WTC11 (cell line): ENCODE results near the gene MTA1. TPM values are rescaled to one million over a fixed set of nuclear protein-coding genes. Genes with fewer than 3 reads are reported as not detected.

Source experiments
- ATAC-seq: fragments of 200-7000 bp; cut with Tn5 transposase; 2 replicates; pipeline ENCODE4 v1.10.0; 2021; ENCODE audit warnings: mild to moderate bottlenecking, moderate library complexity
- CTCF ChIA-PET: fragments of 300-600 bp; sonication (Branson Sonifier 250); formaldehyde crosslinking; loops from one replicate; lab custom pipeline; 2021; ENCODE audit warnings: antibody characterized with exemption; lab: Charles Lee
- POLR2A ChIA-PET: fragments of 350-600 bp; sonication (Branson Sonifier 250); formaldehyde crosslinking; loops from one replicate; lab custom pipeline; 2021; ENCODE audit warnings: antibody characterized with exemption; lab: Charles Lee
- DNase-seq: peaks from one replicate; pipeline ENCODE4 v3.0.0; 2021; ENCODE audit warnings: low spot score
- H3K27ac Mint-ChIP-seq: 2 replicates; pipeline ENCODE4 v1.8.0; 2021; ENCODE audit warnings: mixed read lengths
- H3K27me3 Mint-ChIP-seq: 2 replicates; pipeline ENCODE4 v1.8.0; 2021; ENCODE audit warnings: low read depth, mild to moderate bottlenecking, moderate library complexity, mixed read lengths
- H3K36me3 Mint-ChIP-seq: 2 replicates; pipeline ENCODE4 v1.8.0; 2021; ENCODE audit warnings: mixed read lengths
- H3K4me1 Mint-ChIP-seq: 2 replicates; pipeline ENCODE4 v1.8.0; 2022; ENCODE audit warnings: mixed read lengths
- H3K4me3 Mint-ChIP-seq: 2 replicates; pipeline ENCODE4 v1.8.0; 2021; ENCODE audit warnings: mild to moderate bottlenecking, moderate library complexity, mixed read lengths
- H3K9me3 Mint-ChIP-seq: 2 replicates; pipeline ENCODE4 v1.8.0; 2021; ENCODE audit warnings: mixed read lengths
- ARID4B ChIP-seq: sonication (generic); formaldehyde crosslinking; IDR thresholded peaks from 2 replicates; pipeline ENCODE4 v1.8.0; 2023; ENCODE audit warnings: missing genetic modification reagents, mild to moderate bottlenecking, borderline replicate concordance
- CREM ChIP-seq: sonication (generic); formaldehyde crosslinking; IDR thresholded peaks from 2 replicates; pipeline ENCODE4 v1.8.1; 2022; ENCODE audit warnings: mild to moderate bottlenecking, missing genetic modification reagents, moderate library complexity
- ERG ChIP-seq: fragments of 250-450 bp; sonication (Bioruptor Pico); IDR thresholded peaks from 2 replicates; pipeline ENCODE4 v1.8.0; 2021; ENCODE audit warnings: mild to moderate bottlenecking
- IRF2 ChIP-seq: sonication (generic); formaldehyde crosslinking; IDR thresholded peaks from 2 replicates; pipeline ENCODE4 v1.8.0; 2022; ENCODE audit warnings: low read depth, missing genetic modification reagents, borderline replicate concordance
- JAZF1 ChIP-seq: fragments of 250-450 bp; sonication (Bioruptor Pico); IDR thresholded peaks from 2 replicates; pipeline ENCODE4 v1.9.0; 2021; ENCODE audit warnings: moderate library complexity, mild to moderate bottlenecking, inconsistent platforms
- PRRX2 ChIP-seq: fragments of 250-450 bp; sonication (Bioruptor Pico); IDR thresholded peaks from 2 replicates; pipeline ENCODE4 v1.8.0; 2021; ENCODE audit warnings: mild to moderate bottlenecking
- SMAD3 ChIP-seq: sonication (generic); formaldehyde crosslinking; IDR thresholded peaks from 2 replicates; pipeline ENCODE4 v1.8.0; 2022; ENCODE audit warnings: missing genetic modification reagents, mild to moderate bottlenecking, borderline replicate concordance
- TCF7 ChIP-seq: sonication (generic); formaldehyde crosslinking; IDR thresholded peaks from 2 replicates; pipeline ENCODE4 v1.8.0; 2022; ENCODE audit warnings: mild to moderate bottlenecking, low read depth, missing genetic modification reagents, moderate library complexity
- ZBTB21 ChIP-seq: sonication (generic); formaldehyde crosslinking; IDR thresholded peaks from 2 replicates; pipeline ENCODE4 v1.8.1; 2023; ENCODE audit warnings: mild to moderate bottlenecking, missing genetic modification reagents, borderline replicate concordance
- ZNF232 ChIP-seq: sonication (generic); formaldehyde crosslinking; IDR thresholded peaks from 2 replicates; pipeline ENCODE4 v1.8.0; 2022; ENCODE audit warnings: mild to moderate bottlenecking, missing genetic modification reagents
- ZNF423 ChIP-seq: fragments of 250-450 bp; sonication (Bioruptor Pico); IDR thresholded peaks from 2 replicates; pipeline ENCODE4 v2.1.2; 2022; ENCODE audit warnings: mild to moderate bottlenecking, moderate library complexity
- ZNF671 ChIP-seq: fragments of 250-450 bp; sonication (Bioruptor Pico); IDR thresholded peaks from 2 replicates; pipeline ENCODE4 v1.8.0; 2021; ENCODE audit warnings: mild to moderate bottlenecking
- total RNA-seq: library from RNA; stranded (reverse); gene quantifications from 3 replicates; pipeline ENCODE4 v1.2.3, GENCODE V29; 2021
- TF ChIP-seq, protein P1 (sequence below): sonication (generic); formaldehyde crosslinking; IDR thresholded peaks from 2 replicates; pipeline ENCODE4 v1.8.1; 2023; ENCODE audit warnings: mild to moderate bottlenecking, moderate library complexity, missing genetic modification reagents
- TF ChIP-seq, protein P2 (sequence below): sonication (generic); formaldehyde crosslinking; IDR thresholded peaks from 2 replicates; pipeline ENCODE4 v1.8.1; 2023; ENCODE audit warnings: mild to moderate bottlenecking, missing genetic modification reagents
- TF ChIP-seq, protein P3 (sequence below): sonication (generic); formaldehyde crosslinking; IDR thresholded peaks from 2 replicates; pipeline ENCODE4 v1.8.1; 2022; ENCODE audit warnings: mild to moderate bottlenecking, missing genetic modification reagents, moderate library complexity, borderline replicate concordance

The MTA1 gene
- total RNA-seq, 1 experiment from 2014 or later = 279 TPM

GRCh38 chr14:105465209-105466031 is 45.8 kb downstream of the MTA1 start:
- H3K4me3 Mint-ChIP-seq = no peak overlapping the region
- no peaks in the 10 kb centered on the region for H3K9me3 Mint-ChIP-seq
- no peak overlapping the region for H3K27ac Mint-ChIP-seq
- DNase-seq (peak; percentile 43), ATAC-seq (peak; percentile 51)
- H3K36me3 Mint-ChIP-seq = peaks cover 20% of the 10 kb centered on the region
- CTCF ChIA-PET = interaction anchor here (1.0 kb wide), 1 partner anchor 15 kb away, joined by 4 read pairs; no protein-coding TSS in a partner anchor
- POLR2A ChIA-PET = no interaction called here
- no peaks in the 10 kb centered on the region for H3K27me3 Mint-ChIP-seq
- no peaks in the 10 kb centered on the region for H3K4me1 Mint-ChIP-seq
- TF ChIP-seq, protein P1, sequence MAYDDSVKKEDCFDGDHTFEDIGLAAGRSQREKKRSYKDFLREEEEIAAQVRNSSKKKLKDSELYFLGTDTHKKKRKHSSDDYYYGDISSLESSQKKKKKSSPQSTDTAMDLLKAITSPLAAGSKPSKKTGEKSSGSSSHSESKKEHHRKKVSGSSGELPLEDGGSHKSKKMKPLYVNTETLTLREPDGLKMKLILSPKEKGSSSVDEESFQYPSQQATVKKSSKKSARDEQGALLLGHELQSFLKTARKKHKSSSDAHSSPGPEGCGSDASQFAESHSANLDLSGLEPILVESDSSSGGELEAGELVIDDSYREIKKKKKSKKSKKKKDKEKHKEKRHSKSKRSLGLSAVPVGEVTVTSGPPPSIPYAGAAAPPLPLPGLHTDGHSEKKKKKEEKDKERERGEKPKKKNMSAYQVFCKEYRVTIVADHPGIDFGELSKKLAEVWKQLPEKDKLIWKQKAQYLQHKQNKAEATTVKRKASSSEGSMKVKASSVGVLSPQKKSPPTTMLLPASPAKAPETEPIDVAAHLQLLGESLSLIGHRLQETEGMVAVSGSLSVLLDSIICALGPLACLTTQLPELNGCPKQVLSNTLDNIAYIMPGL (CRISPR knock-in tag) = no peak
- TF ChIP-seq ZNF423 (CRISPR knock-in tag) = peak; percentile 83

DNA sequence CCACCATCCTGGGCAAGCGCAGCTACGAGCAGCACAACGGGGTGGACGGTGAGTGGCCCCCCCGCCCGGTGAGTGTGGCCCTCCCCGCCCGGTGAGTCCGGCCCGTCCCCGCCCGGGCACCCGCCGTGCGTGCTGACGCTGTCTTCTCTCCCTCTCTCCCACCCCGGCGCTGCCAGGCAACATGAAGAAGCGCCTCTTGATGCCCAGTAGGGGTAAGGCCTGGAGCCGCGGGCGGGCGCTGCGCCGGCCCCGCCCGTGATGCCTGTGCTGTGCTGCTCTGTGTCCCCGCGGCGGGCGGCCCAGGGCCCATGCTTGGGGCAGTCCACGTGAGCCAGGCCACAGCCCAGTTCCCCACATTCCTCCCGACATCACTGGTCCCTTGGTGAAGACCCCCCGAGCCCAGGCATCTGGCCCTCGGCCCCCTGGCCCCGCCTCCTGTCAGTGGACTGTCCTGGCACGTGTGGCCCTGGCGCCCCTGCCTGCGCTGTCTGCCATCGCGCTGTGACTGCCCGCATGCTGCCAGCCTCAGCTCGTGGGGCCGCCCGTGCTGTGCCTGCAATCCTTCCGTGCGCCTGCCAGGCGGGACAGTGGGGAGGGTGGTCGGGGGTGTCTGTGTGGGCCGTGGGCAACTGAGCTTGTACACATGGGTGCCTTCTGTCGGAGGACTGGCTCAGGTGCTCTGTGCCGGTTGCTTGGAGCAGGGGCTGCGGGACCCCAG is 47.1 kb downstream of the MTA1 start:
- TF ChIP-seq IRF2 = no peak
- TF ChIP-seq ZBTB21 (CRISPR knock-in tag) = no peak
- TF ChIP-seq ZNF232 (CRISPR knock-in tag) = no peak
- TF ChIP-seq, protein P1 (CRISPR knock-in tag) = no peak
- Mint-ChIP-seq H3K27ac (no peak overlapping the region), H3K36me3 (peaks cover 10% of the 10 kb centered on the region), H3K9me3 (no peaks in the 10 kb centered on the region), H3K4me1 (no peaks in the 10 kb centered on the region), H3K4me3 (no peak overlapping the region), H3K27me3 (no peaks in the 10 kb centered on the region)
- ChIA-PET CTCF (interaction anchor here (1.0 kb wide), 1 partner anchor 14 kb away, joined by 4 read pairs; no protein-coding TSS in a partner anchor), POLR2A (no interaction called here)
- no peak for ATAC-seq
- DNase-seq = no peak

DNA sequence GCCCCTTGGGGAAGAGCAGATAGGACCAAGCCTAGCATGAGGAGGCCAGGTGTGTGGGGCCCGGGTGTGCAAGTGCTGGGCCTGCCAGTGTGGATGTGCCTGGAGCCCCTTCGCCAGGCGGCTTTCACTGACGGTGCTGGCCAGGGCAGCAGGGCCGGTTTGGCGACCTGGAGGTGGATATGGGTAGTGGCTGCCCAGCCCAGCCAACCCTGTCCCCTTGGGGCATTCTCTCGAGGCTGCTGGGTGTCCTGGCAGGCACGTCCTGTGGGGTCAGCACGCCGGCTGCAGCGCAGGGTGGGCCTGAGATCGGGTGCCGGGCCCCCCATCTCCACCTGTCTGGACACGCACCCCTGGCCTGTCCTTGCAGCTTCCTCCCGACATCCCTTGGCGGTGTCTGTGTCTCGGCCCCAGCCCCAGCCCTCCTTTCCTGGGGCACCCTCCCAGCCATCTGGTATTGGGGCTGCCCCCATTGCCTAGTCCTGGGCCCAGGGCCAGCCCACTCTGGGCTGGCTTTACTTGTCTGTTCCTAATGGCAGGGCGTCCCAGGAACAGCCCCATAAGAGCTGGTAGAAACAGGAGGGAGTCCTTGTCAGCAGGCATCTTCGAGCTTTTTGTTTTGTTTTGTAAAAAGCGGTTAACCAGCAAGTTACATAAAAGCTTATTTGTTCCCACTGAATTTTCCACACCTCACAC is 47.8 kb downstream of the MTA1 start:
- CTCF ChIA-PET = interaction anchor here (3.1 to 7.2 kb wide), 2 partner anchors 15 to 19 kb away, joined by 12 to 116 read pairs; no protein-coding TSS in a partner anchor
- H3K9me3 Mint-ChIP-seq = no peaks in the 10 kb centered on the region
- peaks cover 9% of the 10 kb centered on the region; the same call in 1 of the 2 replicates for H3K36me3 Mint-ChIP-seq
- H3K27ac Mint-ChIP-seq = no peak overlapping the region
- H3K27me3 Mint-ChIP-seq = no peaks in the 10 kb centered on the region
- no peak overlapping the region for H3K4me3 Mint-ChIP-seq
- POLR2A ChIA-PET = interaction anchor here (1.0 kb wide), 1 partner anchor 38 kb away, joined by 3 read pairs; no protein-coding TSS in a partner anchor
- no peak for DNase-seq
- ATAC-seq = no peak
- no peaks in the 10 kb centered on the region for H3K4me1 Mint-ChIP-seq
- no peak for TF ChIP-seq ARID4B (CRISPR knock-in tag)
- no peak for TF ChIP-seq TCF7 (CRISPR knock-in tag)
- no peak for TF ChIP-seq CREM (CRISPR knock-in tag)
- TF ChIP-seq, protein P2, sequence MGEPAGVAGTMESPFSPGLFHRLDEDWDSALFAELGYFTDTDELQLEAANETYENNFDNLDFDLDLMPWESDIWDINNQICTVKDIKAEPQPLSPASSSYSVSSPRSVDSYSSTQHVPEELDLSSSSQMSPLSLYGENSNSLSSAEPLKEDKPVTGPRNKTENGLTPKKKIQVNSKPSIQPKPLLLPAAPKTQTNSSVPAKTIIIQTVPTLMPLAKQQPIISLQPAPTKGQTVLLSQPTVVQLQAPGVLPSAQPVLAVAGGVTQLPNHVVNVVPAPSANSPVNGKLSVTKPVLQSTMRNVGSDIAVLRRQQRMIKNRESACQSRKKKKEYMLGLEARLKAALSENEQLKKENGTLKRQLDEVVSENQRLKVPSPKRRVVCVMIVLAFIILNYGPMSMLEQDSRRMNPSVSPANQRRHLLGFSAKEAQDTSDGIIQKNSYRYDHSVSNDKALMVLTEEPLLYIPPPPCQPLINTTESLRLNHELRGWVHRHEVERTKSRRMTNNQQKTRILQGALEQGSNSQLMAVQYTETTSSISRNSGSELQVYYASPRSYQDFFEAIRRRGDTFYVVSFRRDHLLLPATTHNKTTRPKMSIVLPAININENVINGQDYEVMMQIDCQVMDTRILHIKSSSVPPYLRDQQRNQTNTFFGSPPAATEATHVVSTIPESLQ (CRISPR knock-in tag) = no peak
- TF ChIP-seq, protein P3, sequence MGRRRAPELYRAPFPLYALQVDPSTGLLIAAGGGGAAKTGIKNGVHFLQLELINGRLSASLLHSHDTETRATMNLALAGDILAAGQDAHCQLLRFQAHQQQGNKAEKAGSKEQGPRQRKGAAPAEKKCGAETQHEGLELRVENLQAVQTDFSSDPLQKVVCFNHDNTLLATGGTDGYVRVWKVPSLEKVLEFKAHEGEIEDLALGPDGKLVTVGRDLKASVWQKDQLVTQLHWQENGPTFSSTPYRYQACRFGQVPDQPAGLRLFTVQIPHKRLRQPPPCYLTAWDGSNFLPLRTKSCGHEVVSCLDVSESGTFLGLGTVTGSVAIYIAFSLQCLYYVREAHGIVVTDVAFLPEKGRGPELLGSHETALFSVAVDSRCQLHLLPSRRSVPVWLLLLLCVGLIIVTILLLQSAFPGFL = no peak
- TF ChIP-seq ERG (CRISPR knock-in tag) = no peak
- TF ChIP-seq PRRX2 (CRISPR knock-in tag) = no peak
- no peak for TF ChIP-seq JAZF1
- no peak for TF ChIP-seq SMAD3
- no peak for TF ChIP-seq ZNF671
